Spleen (tissue), 11 donors: ENCODE results near the gene PTPRCAP. TPM values are rescaled to one million over a fixed set of nuclear protein-coding genes. Genes with fewer than 3 reads are reported as not detected.

Source experiments
- DNase-seq: peaks from one replicate; pipeline ENCODE4 v3.0.0-alpha.2; 2020
- H3K27ac ChIP-seq, 8 donors: fragments of 200-600 bp; sonication (generic) in 7 of 8; 1 replicate in 4 of 8; 2 replicates in 4 of 8; pipeline versions ENCODE4 v1.5.0 to v1.8.0; 2016 to 2021; ENCODE audit warnings: inconsistent platforms in 4 of 8, mild to moderate bottlenecking in 4 of 8, moderate library complexity in 1 of 8
- H3K27me3 ChIP-seq, 7 donors: fragments of 200-600 bp; sonication (generic) in 6 of 7; replicated peaks in 1 of 7; 1 replicate in 4 of 7; 2 replicates in 3 of 7; pipeline versions ENCODE4 v1.5.0 to v1.8.0; 2016 to 2021; ENCODE audit warnings: inconsistent platforms in 3 of 7, mild to moderate bottlenecking in 1 of 7
- H3K36me3 ChIP-seq, 6 donors: fragments of 200-600 bp; sonication (generic) in 5 of 6; 1 replicate in 4 of 6; 2 replicates in 2 of 6; pipeline versions ENCODE4 v1.5.0 to v1.8.0; 2016 to 2021; ENCODE audit warnings: inconsistent platforms in 2 of 6
- H3K4me1 ChIP-seq, 6 donors: fragments of 200-600 bp; sonication (generic) in 5 of 6; 1 replicate in 3 of 6; 2 replicates in 3 of 6; pipeline versions ENCODE4 v1.5.0 to v1.8.0; 2016 to 2021; ENCODE audit warnings: inconsistent platforms in 3 of 6
- H3K4me3 ChIP-seq, 8 donors: fragments of 200-600 bp; sonication (generic) in 7 of 8; 1 replicate in 4 of 8; 2 replicates in 4 of 8; pipeline versions ENCODE4 v1.5.0 to v1.8.0; 2016 to 2021; ENCODE audit warnings: inconsistent platforms in 4 of 8, mild to moderate bottlenecking in 4 of 8, moderate library complexity in 2 of 8
- H3K9me3 ChIP-seq, 8 donors: fragments of 200-600 bp; sonication (generic) in 7 of 8; 1 replicate in 4 of 8; 2 replicates in 4 of 8; pipeline versions ENCODE4 v1.5.0 to v1.8.0; 2016 to 2021; ENCODE audit warnings: inconsistent platforms in 4 of 8
- CTCF ChIP-seq, 11 experiments: fragments of 200-600 bp in 7 of 11; fragments of 450-650 bp in 4 of 11; sonication (generic) in 4 of 11; IDR thresholded peaks in 8 of 11; conservative IDR thresholded peaks in 3 of 11; 1 replicate in 7 of 11; 2 replicates in 4 of 11; pipeline versions ENCODE4 v1.4.0 to v1.8.0; 2016 to 2021; ENCODE audit warnings: antibody characterized with exemption in 11 of 11, inconsistent platforms in 4 of 11, mild to moderate bottlenecking in 1 of 11
- POLR2A ChIP-seq, 3 donors: fragments of 450-650 bp; IDR thresholded peaks; one replicate each; pipeline ENCODE4 v1.5.1; 2017; ENCODE audit warnings: antibody characterized with exemption in 3 of 3, mild to moderate bottlenecking in 1 of 3
- POLR2AphosphoS5 ChIP-seq, 3 donors: sonication (generic); formaldehyde crosslinking; IDR thresholded peaks; one replicate each; pipeline ENCODE4 v1.5.1; 2017; ENCODE audit warnings: antibody characterized with exemption in 3 of 3
- WGBS, 5 donors: extraction: QIAGEN DNeasy Blood & Tissue Kit in 3 of 5; methylation state at CpG; one replicate each; pipeline versions ENCODE4 v1.1.5 to v1.1.7; 2013 to 2018; 5-methylcytosine and 5-hydroxymethylcytosine counted together
- intact Hi-C: fragments of 100-400 bp; cut with DNase I; formaldehyde crosslinking; loops from one replicate; pipeline ENCODE4 v1.15.0; 2023; ENCODE audit warnings: low total_unique reads
- polyA plus RNA-seq, 3 donors: library from polyadenylated mRNA; stranded (reverse); fragments of 200-250 nt; gene quantifications; one replicate each; pipeline ENCODE4 v1.2.1, GENCODE V29; 2013
- total RNA-seq, 7 donors: library from RNA; depleted of rRNA in 3 of 7; stranded (reverse); fragments of >200 nt in 3 of 7; fragmentation: NEBNext Ultra II Directional in 4 of 7; extraction: Animal tissue kit (Norgen Biotek cat#: 25700) in 4 of 7; gene quantifications; one replicate each; pipeline versions ENCODE4 v1.1.0 to v1.2.1, GENCODE V29; 2016 to 2021
- donor health status: healthy with polysubstance abuse.
- donor health status: DM: no; HTN: no; CAD: no; lungs with moderate emphysema.
- donor health status: DM: no; HTN: no; CAD: no.
- donor health status: Bipolar disorder and iron deficiency.
- donor health status: healthy.
- donor health status: DM: no; HTN: no; CAD: no.
- donor health status: DM: yes; HTN: yes; CAD: no.

PTPRCAP gene
- total and polyA plus RNA-seq, 10 donors, result 119 to 557 (median 238) TPM

DNA sequence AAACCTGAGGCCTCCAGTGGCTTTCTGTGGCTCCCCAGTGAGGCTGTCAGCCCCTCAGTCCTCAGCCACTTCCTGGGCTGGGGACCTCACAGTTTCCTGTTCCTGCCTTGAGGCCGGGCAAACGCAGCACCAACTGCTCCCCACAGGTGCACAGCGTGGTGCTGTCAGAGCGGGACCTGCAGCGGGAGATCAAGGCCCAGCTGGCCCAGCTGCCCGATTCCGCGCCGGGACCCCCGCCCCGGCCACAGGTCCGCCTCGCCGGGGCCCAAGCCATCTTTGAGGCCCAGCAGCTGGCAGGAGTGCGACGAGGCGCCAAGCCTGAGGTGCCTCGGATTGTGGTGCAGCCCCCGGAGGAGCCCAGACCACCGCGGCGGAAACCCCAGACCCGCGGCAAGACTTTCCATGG, 28.2 kb downstream of the PTPRCAP start:
- WGBS, 5 donors, result 0 to 35% (median 23%) methylated on average over 4 to 24 of the region's 24 CpGs

GRCh38 chr11:67408437-67409200, 28.9 kb downstream of the PTPRCAP start:
- H3K27ac ChIP-seq, result peak overlapping the region; percentile 65 to 99 (median 96)
- intact Hi-C loops, result no loop called here
- no peaks in the 10 kb centered on the region for H3K9me3 ChIP-seq
- TF ChIP-seq POLR2AphosphoS5 (IDR thresholded peaks at IDR 0.05), result no peak
- TF ChIP-seq CTCF (IDR thresholded peaks at IDR 0.05 in 8 of 11, conservative IDR thresholded peaks at IDR 0.05 in 3 of 11), result no peak
- TF ChIP-seq POLR2A (IDR thresholded peaks at IDR 0.05), result no peak
- peak; percentile 79 for DNase-seq
- peaks cover 0 to 50% (median 6%) of the 10 kb centered on the region in 6 donors for H3K36me3 ChIP-seq
- H3K4me1 ChIP-seq, result peaks cover 37 to 100% (median 91%) of the 10 kb centered on the region in 6 donors
- WGBS, 5 donors, result 32 to 57% (median 41%) methylated on average over 5 to 18 of the region's 18 CpGs
- peak overlapping the region in 7 of 8 donors; percentile 2 to 75 (median 42) for H3K4me3 ChIP-seq
- H3K27me3 ChIP-seq, result peaks cover 0 to 38% (median 0%) of the 10 kb centered on the region in 7 donors

More for the DNA sequence above, 28.2 kb downstream of the PTPRCAP start:
- Histone ChIP-seq H3K9me3 (no peaks in the 10 kb centered on the region), H3K27me3 (peaks cover 0 to 41% (median 0%) of the 10 kb centered on the region in 7 donors), H3K36me3 (peaks cover 0 to 50% (median 6%) of the 10 kb centered on the region in 6 donors), H3K4me1 (peaks cover 37 to 99% (median 90%) of the 10 kb centered on the region in 6 donors), H3K4me3 (peak overlapping the region in 7 of 8 donors; percentile 30 to 75 (median 42)), H3K27ac (peak overlapping the region; percentile 38 to 99 (median 96))
- intact Hi-C loops, result no loop called here
- peak in 1 of 3 donors; percentile 25 for TF ChIP-seq POLR2A (IDR thresholded peaks at IDR 0.05)
- no peak for TF ChIP-seq CTCF (IDR thresholded peaks at IDR 0.05 in 8 of 11, conservative IDR thresholded peaks at IDR 0.05 in 3 of 11)
- peak; percentile 90 to 91 (median 91) for TF ChIP-seq POLR2AphosphoS5 (IDR thresholded peaks at IDR 0.05)
- peak; percentile 95 for DNase-seq

GRCh38 chr11:67407688-67408163, 29.8 kb downstream of the PTPRCAP start:
- H3K4me1 ChIP-seq, result peaks cover 46 to 100% (median 93%) of the 10 kb centered on the region in 6 donors
- TF ChIP-seq POLR2A (IDR thresholded peaks at IDR 0.05), result no peak
- TF ChIP-seq POLR2AphosphoS5 (IDR thresholded peaks at IDR 0.05), result no peak
- no peak for TF ChIP-seq CTCF (IDR thresholded peaks at IDR 0.05 in 8 of 11, conservative IDR thresholded peaks at IDR 0.05 in 3 of 11)
- H3K27me3 ChIP-seq, result peaks cover 0 to 34% (median 0%) of the 10 kb centered on the region in 7 donors
- intact Hi-C loops, result no loop called here
- peak overlapping the region in 4 of 8 donors; percentile 18 to 75 (median 32) for H3K4me3 ChIP-seq
- peaks cover 0 to 50% (median 6%) of the 10 kb centered on the region in 6 donors for H3K36me3 ChIP-seq
- peak overlapping the region; percentile 65 to 99 (median 96) for H3K27ac ChIP-seq
- DNase-seq, result no peak
- H3K9me3 ChIP-seq, result no peaks in the 10 kb centered on the region
- 55 to 70% (median 66%) methylated on average over 11 to 12 of the region's 12 CpGs for WGBS, 5 donors
